ENCODE measurements around the gene GNB3. TPM values are rescaled to one million over a fixed set of nuclear protein-coding genes. Genes with fewer than 3 reads are reported as not detected.

GNB3 gene
- total and polyA plus RNA-seq, 9 of the 15 experiments (the other 6 are each of a cell fraction or from before 2014, with no cell fraction given) = 1.4 to 5.8 (median 2.0) TPM

- peak; percentile 38; the same call in 1 of the 2 replicates for TF ChIP-seq REST (IDR thresholded peaks at IDR 0.05; ENCODE audit: borderline replicate concordance)
- no peak for TF ChIP-seq REST (CRISPR knock-in tag; IDR thresholded peaks at IDR 0.05; ENCODE audit: low read depth)
- TF ChIP-seq C11orf30 (IDR thresholded peaks at IDR 0.05; ENCODE audit: low read depth) = no peak
- peak; percentile 73 to 77 (median 76) for TF ChIP-seq CTCF (IDR thresholded peaks at IDR 0.05 in 2 of 3, conservative IDR thresholded peaks at IDR 0.05 in 1 of 3; ENCODE audit: insufficient read depth in 2 of 3, low read depth in 1 of 3, low read length in 3 of 3)
- peak; percentile 34; the same call in 1 of the 2 replicates for TF ChIP-seq TFAP4 (CRISPR knock-in tag; IDR thresholded peaks at IDR 0.05; ENCODE audit: borderline replicate concordance)
- TF ChIP-seq POLR2A (conservative IDR thresholded peaks at IDR 0.05) = peak; percentile 17; the same call in 1 of the 2 replicates
- TF ChIP-seq STAG1 (CRISPR knock-in tag; IDR thresholded peaks at IDR 0.05; ENCODE audit: borderline replicate concordance) = peak; percentile 15; the same call in 1 of the 2 replicates
- TF ChIP-seq POLR2AphosphoS5 (IDR thresholded peaks at IDR 0.05; ENCODE audit: control insufficient read depth, insufficient read depth, low read depth, low read length) = 0 out of 2 replicates have a peak, but pooled peaks have one; percentile 31
- peak; percentile 80 for TF ChIP-seq CTBP1 (IDR thresholded peaks at IDR 0.05; ENCODE audit: borderline replicate concordance)
- TF ChIP-seq KDM1A (IDR thresholded peaks at IDR 0.05) = 0 out of 4 replicates have a peak, but pooled peaks of 1 of the 2 experiments have one; percentile 15
- no peak for TF ChIP-seq NUFIP1 (IDR thresholded peaks at IDR 0.05; ENCODE audit: partially characterized antibody)
- peak; percentile 31; the same call in 1 of the 2 replicates for TF ChIP-seq HDAC2 (IDR thresholded peaks at IDR 0.05)
- TF ChIP-seq ID3 (CRISPR knock-in tag; IDR thresholded peaks at IDR 0.05) = no peak
- TF ChIP-seq ID3 (tag; IDR thresholded peaks at IDR 0.05) = no peak
- TF ChIP-seq TARDBP (IDR thresholded peaks at IDR 0.05) = no peak
- TF ChIP-seq ZBED1 (IDR thresholded peaks at IDR 0.05) = no peak
- TF ChIP-seq SMARCE1 (IDR thresholded peaks at IDR 0.05) = no peak
Measured at GRCh38 chr12:6869049-6870021, 28.6 kb downstream of the GNB3 start (continued).

Measured in K562 (cell line).